ENCODE results near the gene OR10G4.
"Not testable (repeated sequence)": the region's sequence is repeated elsewhere in the genome, so short reads cannot be mapped to it uniquely, and the experiment has no call there.

Gene OR10G4

GRCh38 chr11:124012697-124013096 lies at the start of gene OR10G4:
OR10G4 (plus strand) TSS chr11:124012997; CDS start chr11:124015575, 2,578 bp downstream.
- no peak for DNase-seq

DNA sequence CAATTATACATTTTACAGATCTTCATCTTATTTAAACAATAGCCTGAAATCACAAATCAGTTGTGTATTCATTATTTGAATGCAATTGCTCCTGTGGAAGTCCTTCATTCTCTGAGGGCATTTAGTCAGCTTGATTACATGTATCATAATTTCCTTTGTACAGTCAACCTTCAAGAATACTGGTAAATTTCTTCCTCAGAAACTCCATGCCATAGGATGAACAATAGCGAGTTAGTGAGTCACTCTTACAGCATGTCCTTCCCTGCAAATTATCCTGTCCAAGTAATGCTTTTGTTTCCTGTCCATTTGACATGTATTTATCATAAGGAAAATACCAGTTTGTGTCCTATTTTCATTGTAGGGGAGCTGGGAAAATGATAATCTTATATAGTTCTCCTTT lies 39.0 kb upstream of the OR10G4 start:
- no peak for DNase-seq

- no peak for DNase-seq
These were observed 35.8 kb upstream of the OR10G4 start for GRCh38 chr11:123976770-123977560.

GRCh38 chr11:123977731-123978347 lies 35.0 kb upstream of the OR10G4 start, which contains the start of gene OR10S1:
OR10S1 (minus strand) TSS chr11:123977781; CDS start chr11:123977664, 117 bp downstream.
- no peak for DNase-seq

GRCh38 chr11:123979311-123979710 lies 33.5 kb upstream of the OR10G4 start:
- DNase-seq, result no peak

DNA sequence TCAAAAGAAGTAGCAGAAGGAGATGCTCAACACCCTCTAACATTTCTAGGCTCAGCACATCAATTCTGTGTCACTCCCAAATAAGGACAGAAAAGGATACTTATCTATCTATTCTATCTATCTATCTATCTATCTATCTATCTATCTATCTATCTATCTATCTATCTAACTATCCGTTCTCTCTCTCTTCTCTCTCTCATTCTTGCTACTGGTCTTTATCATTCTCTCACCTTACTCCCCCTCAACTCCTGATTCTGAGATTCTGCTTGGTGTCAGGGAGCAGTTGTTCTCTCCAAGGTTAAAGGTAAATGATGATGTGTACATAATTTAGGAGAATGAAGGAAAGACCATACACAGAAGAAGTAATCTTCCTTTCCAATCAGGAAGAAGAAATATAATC lies 17.7 kb upstream of the OR10G4 start, which contains the start of gene OR10G6:
Gene OR10G6 (minus strand): TSS at position 43 of the 400 bp plus-strand sequence. CDS start 0 bp downstream, at position 43.
- DNase-seq, result no peak

GRCh38 chr11:124015837-124016236 lies 3.0 kb downstream of the OR10G4 start:
- not testable (repeated sequence) for DNase-seq

DNA sequence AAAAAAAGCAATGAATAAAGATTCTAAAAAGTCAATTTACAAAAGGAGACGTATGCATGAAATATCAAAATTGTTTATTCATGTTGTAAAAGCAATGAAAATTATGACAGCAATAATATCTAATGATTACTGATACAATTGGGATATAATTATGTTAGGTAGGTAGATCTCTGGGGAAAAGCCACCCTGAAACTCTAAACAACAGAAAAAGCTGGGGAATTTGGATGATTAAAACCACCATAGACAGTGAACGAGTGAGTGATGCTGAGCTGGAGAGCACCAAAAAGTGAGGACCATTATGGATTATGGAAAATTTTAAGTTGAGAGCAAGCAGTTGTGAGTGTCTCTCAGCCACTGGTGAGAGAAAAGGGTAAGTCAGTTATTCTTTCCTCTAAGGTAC lies 13.7 kb downstream of the OR10G4 start, which contains the start of gene OR10G8:
Gene OR10G8 (plus strand): TSS at position 301 of the 400 bp plus-strand sequence. CDS start 2,825 bp downstream, outside the sequence.
- no peak for DNase-seq

DNA sequence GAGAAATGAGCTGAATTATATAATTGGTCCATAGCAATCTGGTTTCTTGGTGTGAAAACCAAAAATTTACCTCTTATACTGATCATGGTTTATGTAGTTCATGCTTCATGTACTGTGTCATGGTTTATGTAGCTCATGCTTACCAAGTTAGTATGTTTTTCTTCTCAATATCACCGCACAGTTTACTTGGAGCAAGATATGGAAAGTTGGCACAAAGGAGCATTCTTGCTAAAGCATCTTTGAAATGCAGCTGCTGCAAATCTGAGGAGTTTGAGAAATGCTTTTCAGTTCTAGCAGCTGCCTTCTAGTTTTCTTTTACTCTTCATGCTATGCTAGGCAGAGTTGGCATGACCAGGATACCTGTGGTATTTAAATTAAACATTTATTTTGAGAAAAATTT lies 23.9 kb downstream of the OR10G4 start:
- DNase-seq, result no peak

- no peak for DNase-seq
These were observed 26.8 kb downstream of the OR10G4 start for GRCh38 chr11:124039557-124039956.

- no peak for DNase-seq
These were observed 28.5 kb downstream of the OR10G4 start, which contains the start of gene OR10G7 for GRCh38 chr11:124041254-124041653. OR10G7 (minus strand) TSS chr11:124041325; CDS start chr11:124039001, 2,324 bp downstream.

DNA sequence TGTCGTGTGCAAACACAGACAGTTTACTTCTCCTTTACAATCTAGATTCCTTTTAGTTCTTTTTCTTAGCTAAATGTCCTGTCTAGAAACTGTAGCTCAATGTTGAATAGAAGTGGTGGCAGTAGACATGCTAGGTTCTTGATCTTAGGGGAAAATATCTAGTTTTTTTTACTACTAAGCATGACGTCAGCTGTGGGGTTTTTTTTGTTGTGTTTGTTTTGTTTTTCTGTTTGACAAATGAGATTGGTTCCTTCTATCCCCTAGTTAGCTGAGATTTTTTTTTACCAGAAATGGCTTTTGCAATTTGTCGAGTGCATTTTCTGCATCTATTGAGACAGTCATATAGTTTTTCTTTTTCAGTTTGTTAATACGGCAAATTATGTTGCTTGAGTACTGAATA lies 30.6 kb downstream of the OR10G4 start:
- no peak for DNase-seq

GRCh38 chr11:124050748-124051147 lies 38.0 kb downstream of the OR10G4 start:
- no peak for DNase-seq

DNA sequence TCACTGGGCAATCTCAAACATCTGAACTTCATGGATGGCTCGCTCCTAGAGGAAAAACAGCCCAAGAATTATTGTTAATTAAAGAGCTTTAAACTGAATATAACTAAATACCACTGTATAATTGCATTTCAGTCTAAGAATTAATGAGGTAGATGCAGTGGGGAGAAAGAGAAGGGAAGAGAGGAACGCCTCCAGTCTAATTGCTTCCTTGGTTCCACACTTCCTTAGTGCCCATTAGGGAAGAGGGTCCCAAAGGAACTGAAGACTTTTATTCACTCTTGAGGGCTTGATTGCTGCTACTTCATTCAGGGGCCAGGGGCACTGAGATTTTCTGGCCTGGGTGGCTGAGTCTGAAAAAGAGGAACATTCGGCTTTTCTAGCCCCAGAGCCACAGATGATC lies 40.2 kb downstream of the OR10G4 start:
- DNase-seq, result no peak
